SU-DHL-6 (cell line): Measurements from ENCODE around the gene GABRB1.

Source experiments
- H2AFZ ChIP-seq: fragments of 200-600 bp; sonication (generic); 2 replicates; pipeline ENCODE4 v1.6.1; 2014; ENCODE audit warnings: low read depth, mild to moderate bottlenecking, moderate library complexity, mixed read lengths, antibody characterized with exemption, low read length; ENCODE audit not compliant: severe bottlenecking
- H3F3A ChIP-seq: fragments of 200-600 bp; shearing (Covaris generic); 2 replicates; pipeline ENCODE4 v1.6.0; 2016; ENCODE audit warnings: antibody characterized with exemption, mild to moderate bottlenecking; ENCODE audit not compliant: insufficient read depth
- H3K27ac ChIP-seq: fragments of 200-600 bp; sonication (generic); 2 replicates; pipeline ENCODE4 v1.5.1; 2016; ENCODE audit warnings: low read depth, mild to moderate bottlenecking, low read length, moderate library complexity, mixed read lengths
- H3K27me3 ChIP-seq: fragments of 200-600 bp; sonication (generic), shearing (Covaris generic); 2 replicates; pipeline ENCODE4 v1.6.0; 2014; ENCODE audit warnings: mild to moderate bottlenecking, low read length
- H3K36me3 ChIP-seq: fragments of 200-600 bp; sonication (generic); 2 replicates; pipeline ENCODE4 v1.6.1; 2014; ENCODE audit warnings: mild to moderate bottlenecking, low read length, mixed read lengths
- H3K4me2 ChIP-seq: fragments of 300-600, 200-600 bp; shearing (Covaris generic), sonication (generic); 2 replicates; pipeline ENCODE4 v1.6.0; 2014; ENCODE audit warnings: low read length, low read depth, mild to moderate bottlenecking; ENCODE audit not compliant: poor library complexity, severe bottlenecking
- H3K4me3 ChIP-seq: fragments of 200-600 bp; sonication (generic); 2 replicates; pipeline ENCODE4 v1.5.1; 2014; ENCODE audit warnings: antibody characterized with exemption, low read length, mild to moderate bottlenecking, mixed read lengths; ENCODE audit not compliant: insufficient read depth, poor library complexity, severe bottlenecking
- H3K79me2 ChIP-seq: fragments of 200-600 bp; sonication (generic); 2 replicates; pipeline ENCODE4 v1.6.1; 2014; ENCODE audit warnings: mild to moderate bottlenecking, low read length, moderate library complexity; ENCODE audit not compliant: insufficient read depth
- H3K9ac ChIP-seq: fragments of 200-600 bp; sonication (generic); 2 replicates; pipeline ENCODE4 v1.7.0; 2014; ENCODE audit warnings: mild to moderate bottlenecking, low read length
- H3K9me2 ChIP-seq: fragments of 200-600 bp; sonication (generic); replicated peaks from 2 replicates; pipeline ENCODE4 v1.6.1; 2014; ENCODE audit warnings: low read length; ENCODE audit not compliant: insufficient read depth
- H3K9me3 ChIP-seq: fragments of 200-600 bp; sonication (generic); 2 replicates; pipeline ENCODE4 v1.6.1; 2014; ENCODE audit warnings: low read length, mixed read lengths; ENCODE audit not compliant: insufficient read depth
- H4K20me1 ChIP-seq: fragments of 200-600 bp; sonication (generic); 2 replicates; pipeline ENCODE4 v1.6.1; 2014; ENCODE audit warnings: low read depth, mild to moderate bottlenecking, antibody characterized with exemption, low read length, moderate library complexity, mixed read lengths
- EZH2phosphoT487 ChIP-seq: fragments of 200-600 bp; sonication (generic), shearing (Covaris generic); conservative IDR thresholded peaks from 2 replicates; pipeline ENCODE4 v1.6.1; 2018; ENCODE audit warnings: mild to moderate bottlenecking, antibody characterized with exemption, low read length, moderate library complexity, mixed read lengths
- TF ChIP-seq, protein P1 (sequence below): fragments of 200-600 bp; sonication (generic); IDR thresholded peaks from one replicate; pipeline ENCODE4 v1.5.1; 2017; ENCODE audit warnings: antibody characterized with exemption, mild to moderate bottlenecking, low read length, moderate library complexity; ENCODE audit not compliant: insufficient read depth, poor library complexity, severe bottlenecking

Gene GABRB1

DNA sequence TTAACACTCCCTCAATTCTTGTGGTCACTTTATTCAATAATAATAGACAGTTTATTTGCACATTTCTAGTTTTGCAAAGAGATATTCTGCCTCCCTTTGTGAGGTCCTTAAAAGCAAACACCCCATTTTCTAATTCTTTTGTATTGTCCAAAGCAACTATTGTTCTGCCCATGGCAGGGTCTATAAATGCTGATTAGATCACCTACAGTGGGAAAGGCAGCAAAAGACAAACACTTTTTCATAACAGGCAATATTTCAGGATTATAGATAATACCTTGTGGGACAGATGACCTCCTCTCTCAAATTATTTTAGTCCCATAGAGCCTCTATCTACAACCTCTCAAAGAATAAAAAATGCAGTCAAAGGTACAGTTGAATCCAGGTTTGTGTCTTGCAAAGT lies 403.6 kb downstream of the GABRB1 start:
- H3K27me3 ChIP-seq = no peaks in the 10 kb centered on the region
- H3K9ac ChIP-seq = no peak overlapping the region
- no peak overlapping the region for H3K27ac ChIP-seq
- H3F3A ChIP-seq = no peaks in the 10 kb centered on the region
- no peaks in the 10 kb centered on the region for H3K36me3 ChIP-seq
- no peaks in the 10 kb centered on the region for H3K79me2 ChIP-seq
- no peak for TF ChIP-seq EZH2phosphoT487
- TF ChIP-seq, protein P1, sequence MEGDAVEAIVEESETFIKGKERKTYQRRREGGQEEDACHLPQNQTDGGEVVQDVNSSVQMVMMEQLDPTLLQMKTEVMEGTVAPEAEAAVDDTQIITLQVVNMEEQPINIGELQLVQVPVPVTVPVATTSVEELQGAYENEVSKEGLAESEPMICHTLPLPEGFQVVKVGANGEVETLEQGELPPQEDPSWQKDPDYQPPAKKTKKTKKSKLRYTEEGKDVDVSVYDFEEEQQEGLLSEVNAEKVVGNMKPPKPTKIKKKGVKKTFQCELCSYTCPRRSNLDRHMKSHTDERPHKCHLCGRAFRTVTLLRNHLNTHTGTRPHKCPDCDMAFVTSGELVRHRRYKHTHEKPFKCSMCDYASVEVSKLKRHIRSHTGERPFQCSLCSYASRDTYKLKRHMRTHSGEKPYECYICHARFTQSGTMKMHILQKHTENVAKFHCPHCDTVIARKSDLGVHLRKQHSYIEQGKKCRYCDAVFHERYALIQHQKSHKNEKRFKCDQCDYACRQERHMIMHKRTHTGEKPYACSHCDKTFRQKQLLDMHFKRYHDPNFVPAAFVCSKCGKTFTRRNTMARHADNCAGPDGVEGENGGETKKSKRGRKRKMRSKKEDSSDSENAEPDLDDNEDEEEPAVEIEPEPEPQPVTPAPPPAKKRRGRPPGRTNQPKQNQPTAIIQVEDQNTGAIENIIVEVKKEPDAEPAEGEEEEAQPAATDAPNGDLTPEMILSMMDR = no peak
- H3K4me2 ChIP-seq = no peak overlapping the region
- no peak overlapping the region for H3K4me3 ChIP-seq
- H2AFZ ChIP-seq = no peak overlapping the region
- H3K9me3 ChIP-seq = no peaks in the 10 kb centered on the region
- no peaks in the 10 kb centered on the region for H4K20me1 ChIP-seq
- no peaks in the 10 kb centered on the region for H3K9me2 ChIP-seq

DNA sequence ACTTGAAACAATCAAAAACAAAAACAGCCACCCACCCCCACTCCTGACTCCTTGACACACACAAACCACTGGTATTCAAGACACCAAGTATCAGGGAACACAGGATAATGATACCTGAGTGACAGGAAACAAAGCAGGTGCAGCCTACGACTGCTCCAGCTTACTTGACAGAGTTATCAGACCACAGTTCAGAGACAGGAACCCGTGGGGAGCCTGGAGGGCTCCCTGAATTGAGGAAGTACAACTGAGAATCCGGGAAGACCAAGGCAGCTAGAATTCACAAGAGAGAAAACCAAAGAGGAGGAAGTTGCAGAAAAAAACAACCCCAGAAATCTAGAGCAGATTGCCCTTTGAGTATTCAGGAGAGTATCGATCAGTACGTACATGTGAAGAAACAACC lies 411.6 kb downstream of the GABRB1 start:
- Histone ChIP-seq H3K9me2 (no peaks in the 10 kb centered on the region), H3K36me3 (no peaks in the 10 kb centered on the region), H3K27me3 (no peaks in the 10 kb centered on the region), H3K4me2 (no peak overlapping the region), H4K20me1 (no peaks in the 10 kb centered on the region), H3K79me2 (no peaks in the 10 kb centered on the region), H3F3A (no peaks in the 10 kb centered on the region), H3K9ac (no peak overlapping the region), H3K27ac (no peak overlapping the region), H2AFZ (no peak overlapping the region), H3K4me3 (no peak overlapping the region), H3K9me3 (no peaks in the 10 kb centered on the region)
- TF ChIP-seq EZH2phosphoT487 = no peak

- H2AFZ ChIP-seq = no peak overlapping the region
- H3K27me3 ChIP-seq = no peaks in the 10 kb centered on the region
These were observed 412.7 kb downstream of the GABRB1 start for GRCh38 chr4:47444031-47444430.

GRCh38 chr4:47451657-47452056 lies 420.3 kb downstream of the GABRB1 start:
- no peaks in the 10 kb centered on the region for H3K79me2 ChIP-seq
- H3K9ac ChIP-seq = no peak overlapping the region
- no peaks in the 10 kb centered on the region for H3K9me2 ChIP-seq
- peaks cover 18% of the 10 kb centered on the region; the same call in 1 of the 2 replicates for H3K36me3 ChIP-seq
- H3K4me3 ChIP-seq = no peak overlapping the region
- no peaks in the 10 kb centered on the region for H4K20me1 ChIP-seq
- no peaks in the 10 kb centered on the region for H3K27me3 ChIP-seq
- TF ChIP-seq, protein P1 = no peak
- TF ChIP-seq EZH2phosphoT487 = no peak
- no peaks in the 10 kb centered on the region for H3F3A ChIP-seq
- no peak overlapping the region for H2AFZ ChIP-seq
- no peak overlapping the region for H3K27ac ChIP-seq
- H3K4me2 ChIP-seq = no peak overlapping the region
- no peaks in the 10 kb centered on the region for H3K9me3 ChIP-seq

More at GRCh38 chr4:47444031-47444430, 412.7 kb downstream of the GABRB1 start:
- no peak overlapping the region for H3K4me3 ChIP-seq
- no peaks in the 10 kb centered on the region for H4K20me1 ChIP-seq
- H3K27ac ChIP-seq = no peak overlapping the region
- H3K9me2 ChIP-seq = no peaks in the 10 kb centered on the region
- no peaks in the 10 kb centered on the region for H3K36me3 ChIP-seq
- TF ChIP-seq, protein P1 = no peak
- no peak for TF ChIP-seq EZH2phosphoT487
- no peak overlapping the region for H3K4me2 ChIP-seq
- no peak overlapping the region for H3K9ac ChIP-seq
- no peaks in the 10 kb centered on the region for H3F3A ChIP-seq
- H3K9me3 ChIP-seq = no peaks in the 10 kb centered on the region
- H3K79me2 ChIP-seq = no peaks in the 10 kb centered on the region
